ENCODE data around the gene ZNF552.

- TF ChIP-seq CTCF (IDR thresholded peaks at IDR 0.05) (no peak), POLR2A (IDR thresholded peaks at IDR 0.05) (no peak), POLR2AphosphoS5 (IDR thresholded peaks at IDR 0.05) (peak; percentile 81 to 97 (median 88)), EP300 (IDR thresholded peaks at IDR 0.05) (no peak)
Observed at GRCh38 chr19:57769345-57770131, 45.2 kb downstream of the ZNF552 start, which contains the start of gene ZNF586.

Measured in stomach (tissue), 4 donors.